Fibroblast of lung (primary cell): ENCODE data around the gene SMDT1. TPM values are rescaled to one million over a fixed set of nuclear protein-coding genes. Genes with fewer than 3 reads are reported as not detected.

Source experiments
- DNase-seq, 2 donors: peaks; one replicate each; pipeline versions ENCODE4 v3.0.0 to v3.0.0-alpha.2; 2010; ENCODE audit warnings: low read depth in 2 of 2
- H2AFZ ChIP-seq: 2 replicates; pipeline ENCODE4 v1.5.1; 2012; ENCODE audit warnings: low read length, control low read depth, inconsistent platforms
- H3K27ac ChIP-seq: 2 replicates; pipeline ENCODE4 v1.5.1; 2011; ENCODE audit warnings: low read length, control low read depth; ENCODE audit not compliant: insufficient read depth
- H3K27me3 ChIP-seq: 2 replicates; pipeline ENCODE4 v1.5.1; 2011; ENCODE audit warnings: mild to moderate bottlenecking, low read length; ENCODE audit not compliant: control insufficient read depth, insufficient read depth
- H3K36me3 ChIP-seq: 2 replicates; pipeline ENCODE4 v1.5.1; 2011; ENCODE audit warnings: low read length; ENCODE audit not compliant: control insufficient read depth, insufficient read depth
- H3K4me1 ChIP-seq: 2 replicates; pipeline ENCODE4 v1.5.1; 2011; ENCODE audit warnings: low read length; ENCODE audit not compliant: control insufficient read depth, insufficient read depth; ENCODE audit errors: extremely low read depth
- H3K4me2 ChIP-seq: 2 replicates; pipeline ENCODE4 v1.5.1; 2011; ENCODE audit warnings: low read length, control low read depth; ENCODE audit not compliant: insufficient read depth; ENCODE audit errors: extremely low read depth
- H3K4me3 ChIP-seq, 4 experiments: fragments of 200-600 bp in 1 of 4; sonication (generic) in 1 of 4; replicated peaks in 1 of 4; 2 replicates each; pipeline ENCODE4 v1.5.1; 2011 to 2016; ENCODE audit warnings: low read length in 4 of 4, low read depth in 3 of 4, mild to moderate bottlenecking in 3 of 4, control low read depth in 2 of 4, inconsistent platforms in 1 of 4, mixed read lengths in 1 of 4; ENCODE audit not compliant: insufficient read depth in 1 of 4; ENCODE audit errors: control extremely low read depth in 1 of 4
- H3K79me2 ChIP-seq: 2 replicates; pipeline ENCODE4 v1.5.1; 2012; ENCODE audit warnings: mild to moderate bottlenecking, low read length, inconsistent platforms; ENCODE audit not compliant: control insufficient read depth, insufficient read depth
- H3K9ac ChIP-seq: 2 replicates; pipeline ENCODE4 v1.5.1; 2011; ENCODE audit warnings: mild to moderate bottlenecking, low read length, control low read depth; ENCODE audit not compliant: insufficient read depth
- H3K9me3 ChIP-seq: 2 replicates; pipeline ENCODE4 v1.5.1; 2012; ENCODE audit warnings: low read depth, low read length; ENCODE audit not compliant: control insufficient read depth, insufficient read depth
- H4K20me1 ChIP-seq: 2 replicates; pipeline ENCODE4 v1.5.1; 2011; ENCODE audit warnings: low read length; ENCODE audit not compliant: control insufficient read depth, insufficient read depth; ENCODE audit errors: extremely low read depth
- CTCF ChIP-seq, 2 donors: IDR thresholded peaks in 1 of 2; conservative IDR thresholded peaks in 1 of 2; 1 replicate in 1 of 2; 2 replicates in 1 of 2; pipeline ENCODE4 v1.5.1; 2011 to 2012; ENCODE audit warnings: low read length in 2 of 2, control low read depth in 1 of 2, inconsistent platforms in 1 of 2, low read depth in 1 of 2, mild to moderate bottlenecking in 1 of 2
- EZH2 ChIP-seq: IDR thresholded peaks from 2 replicates; pipeline ENCODE4 v1.5.1; 2012; ENCODE audit warnings: low read length, control low read depth, mild to moderate bottlenecking; ENCODE audit errors: missing control alignments
- polyA plus RNA-seq, 2 donors: library from polyadenylated mRNA; depleted of rRNA in 1 of 2; stranded (reverse) in 1 of 2; unstranded in 1 of 2; fragments of >200 nt; gene quantifications; 2 replicates each; pipeline ENCODE4 v1.2.1, GENCODE V29; 2011 to 2012; ENCODE audit warnings: missing spikeins in 1 of 2
- total RNA-seq: library from RNA; depleted of rRNA; stranded (reverse); fragments of >200 nt; gene quantifications from 2 replicates; pipeline ENCODE4 v1.2.1, GENCODE V29; 2014

SMDT1 gene
- total and polyA plus RNA-seq, 2 donors (not counting 1 experiment from before 2014, with no cell fraction given), result 9.1 to 31.8 TPM

GRCh38 chr22:42064629-42065028 lies 14.9 kb upstream of the SMDT1 start:
- Histone ChIP-seq H3K9me3 (no peaks in the 10 kb centered on the region), H3K79me2 (no peaks in the 10 kb centered on the region), H3K27me3 (no peaks in the 10 kb centered on the region), H4K20me1 (no peaks in the 10 kb centered on the region), H2AFZ (no peak overlapping the region), H3K27ac (no peak overlapping the region), H3K9ac (no peak overlapping the region), H3K4me1 (no peaks in the 10 kb centered on the region), H3K4me2 (no peak overlapping the region), H3K4me3 (no peak overlapping the region), H3K36me3 (peaks cover 14% of the 10 kb centered on the region)
- no peak for DNase-seq
- no peak for TF ChIP-seq CTCF (conservative IDR thresholded peaks at IDR 0.05 in 1 of 2, IDR thresholded peaks at IDR 0.05 in 1 of 2; ENCODE audit: low read depth in 1 of 2, low read length in 2 of 2)

GRCh38 chr22:42065438-42066125 lies 13.9 kb upstream of the SMDT1 start:
- TF ChIP-seq EZH2 (no peak), CTCF (conservative IDR thresholded peaks at IDR 0.05 in 1 of 2, IDR thresholded peaks at IDR 0.05 in 1 of 2; ENCODE audit: low read depth in 1 of 2, low read length in 2 of 2) (no peak)
- Histone ChIP-seq H3K36me3 (peaks cover 10% of the 10 kb centered on the region), H3K27ac (no peak overlapping the region), H3K4me2 (no peak overlapping the region), H4K20me1 (no peaks in the 10 kb centered on the region), H3K79me2 (no peaks in the 10 kb centered on the region), H3K4me1 (peaks cover 3% of the 10 kb centered on the region), H2AFZ (no peak overlapping the region), H3K4me3 (no peak overlapping the region), H3K9me3 (no peaks in the 10 kb centered on the region), H3K27me3 (no peaks in the 10 kb centered on the region), H3K9ac (no peak overlapping the region)
- no peak for DNase-seq

GRCh38 chr22:42066126-42066761 lies 13.3 kb upstream of the SMDT1 start:
- TF ChIP-seq EZH2 (no peak), CTCF (conservative IDR thresholded peaks at IDR 0.05 in 1 of 2, IDR thresholded peaks at IDR 0.05 in 1 of 2; ENCODE audit: low read depth in 1 of 2, low read length in 2 of 2) (no peak)
- no peak for DNase-seq
- H3K27me3 ChIP-seq, result no peaks in the 10 kb centered on the region
- H2AFZ ChIP-seq, result no peak overlapping the region
- H3K4me1 ChIP-seq, result peaks cover 4% of the 10 kb centered on the region
- H3K9me3 ChIP-seq, result no peaks in the 10 kb centered on the region
- H3K79me2 ChIP-seq, result no peaks in the 10 kb centered on the region
- no peak overlapping the region for H3K4me2 ChIP-seq
- no peak overlapping the region for H3K4me3 ChIP-seq
- H4K20me1 ChIP-seq, result no peaks in the 10 kb centered on the region
- no peak overlapping the region for H3K27ac ChIP-seq
- peaks cover 8% of the 10 kb centered on the region for H3K36me3 ChIP-seq
- H3K9ac ChIP-seq, result no peak overlapping the region
